HK-2 (cell line): ENCODE data around the gene TAS2R46.
"Not testable (repeated sequence)": the region's sequence is repeated elsewhere in the genome, so short reads cannot be mapped to it uniquely, and the experiment has no call there.

Experiments
- DNase-seq: peaks from one replicate; pipeline ENCODE4 v3.0.0-alpha.2; 2018; ENCODE audit not compliant: unreplicated experiment

Gene TAS2R46

GRCh38 chr12:11039171-11039570, 22.9 kb downstream of the TAS2R46 start:
- no peak for DNase-seq

- not testable (repeated sequence) for DNase-seq
Measured at GRCh38 chr12:11033959-11034358, 28.1 kb downstream of the TAS2R46 start.

GRCh38 chr12:11031307-11031706, 30.8 kb downstream of the TAS2R46 start, which contains the start of gene TAS2R31:
TAS2R31 (minus strand) TSS chr12:11031407; CDS start chr12:11031335, 72 bp downstream.
- DNase-seq: no peak

- DNase-seq: no peak
Measured at GRCh38 chr12:11026118-11026517, 36.0 kb downstream of the TAS2R46 start.

GRCh38 chr12:11023387-11023786, 38.7 kb downstream of the TAS2R46 start:
- DNase-seq: no peak

GRCh38 chr12:11022520-11022919, 39.6 kb downstream of the TAS2R46 start, which contains the start of gene TAS2R19:
TAS2R19 (minus strand) TSS chr12:11022620; CDS start chr12:11022571, 49 bp downstream.
- no peak for DNase-seq

- no peak for DNase-seq
Measured at GRCh38 chr12:11016937-11017336, 45.2 kb downstream of the TAS2R46 start.

GRCh38 chr12:11015775-11016430, 46.2 kb downstream of the TAS2R46 start:
- DNase-seq: no peak

- DNase-seq: no peak
Measured at GRCh38 chr12:11014234-11014633, 47.9 kb downstream of the TAS2R46 start.
